NCI-H82 (cell line): Measurements from ENCODE around the gene SUN1.
"Not testable (repeated sequence)": the region's sequence is repeated elsewhere in the genome, so short reads cannot be mapped to it uniquely, and the experiment has no call there.

Source experiments
- DNase-seq: peaks from one replicate; lab custom pipeline; 2025; lab: John Stamatoyannopoulos, UW

SUN1 gene

DNA sequence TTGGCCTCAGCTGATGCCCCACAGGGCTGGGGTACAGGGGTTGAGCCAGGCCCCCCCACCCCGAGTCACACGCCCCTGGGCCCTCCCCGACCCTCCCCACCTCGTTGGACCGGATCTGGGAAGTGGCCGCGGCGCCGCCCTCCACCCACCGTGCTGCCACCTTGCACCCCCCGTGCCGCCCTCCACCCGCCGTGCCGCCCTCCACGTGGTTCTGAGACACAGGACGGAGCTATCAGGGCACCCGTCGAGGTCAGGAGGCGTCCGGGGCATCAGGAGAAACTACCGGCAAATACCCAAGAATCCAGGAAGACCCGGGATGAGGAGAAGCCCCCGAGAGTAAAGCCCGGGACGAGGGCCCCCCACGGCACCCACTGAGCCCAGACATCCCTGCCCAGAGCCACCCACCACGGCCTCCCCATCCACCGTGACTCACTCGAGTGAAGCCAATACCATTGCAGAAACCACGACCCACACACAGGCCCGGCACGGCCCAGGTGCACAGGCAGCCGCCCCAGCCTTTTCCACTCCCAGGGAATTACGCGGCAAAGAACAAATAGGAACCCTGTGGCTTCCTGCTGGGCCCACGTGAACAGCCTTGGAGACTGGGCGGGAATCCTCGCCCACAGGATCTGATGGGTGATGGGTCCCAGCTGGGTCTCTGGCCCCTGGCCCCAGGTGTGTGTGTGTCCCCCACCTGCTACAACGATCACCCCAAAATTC lies 88.2 kb downstream of the SUN1 start:
- DNase-seq: no peak

DNA sequence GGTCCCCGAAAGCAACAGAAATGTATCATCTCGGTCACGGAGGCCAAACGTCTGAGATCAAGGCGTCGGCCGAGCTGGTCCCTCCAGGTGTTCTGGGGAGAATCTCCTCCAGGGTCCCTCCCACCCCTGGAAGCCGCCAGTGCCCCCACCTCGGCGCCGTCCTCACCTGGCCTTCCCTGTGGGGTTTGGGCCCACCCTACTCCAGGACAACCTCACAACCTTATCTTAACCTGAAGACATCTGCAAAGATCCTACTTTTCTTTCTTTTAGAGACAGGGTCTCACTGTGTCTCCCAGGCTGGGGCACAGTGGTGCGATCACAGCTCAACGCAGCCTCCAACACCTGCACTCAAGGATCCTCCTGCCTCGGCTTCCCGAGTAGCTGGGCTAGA lies 88.8 kb downstream of the SUN1 start:
- DNase-seq: no peak

DNA sequence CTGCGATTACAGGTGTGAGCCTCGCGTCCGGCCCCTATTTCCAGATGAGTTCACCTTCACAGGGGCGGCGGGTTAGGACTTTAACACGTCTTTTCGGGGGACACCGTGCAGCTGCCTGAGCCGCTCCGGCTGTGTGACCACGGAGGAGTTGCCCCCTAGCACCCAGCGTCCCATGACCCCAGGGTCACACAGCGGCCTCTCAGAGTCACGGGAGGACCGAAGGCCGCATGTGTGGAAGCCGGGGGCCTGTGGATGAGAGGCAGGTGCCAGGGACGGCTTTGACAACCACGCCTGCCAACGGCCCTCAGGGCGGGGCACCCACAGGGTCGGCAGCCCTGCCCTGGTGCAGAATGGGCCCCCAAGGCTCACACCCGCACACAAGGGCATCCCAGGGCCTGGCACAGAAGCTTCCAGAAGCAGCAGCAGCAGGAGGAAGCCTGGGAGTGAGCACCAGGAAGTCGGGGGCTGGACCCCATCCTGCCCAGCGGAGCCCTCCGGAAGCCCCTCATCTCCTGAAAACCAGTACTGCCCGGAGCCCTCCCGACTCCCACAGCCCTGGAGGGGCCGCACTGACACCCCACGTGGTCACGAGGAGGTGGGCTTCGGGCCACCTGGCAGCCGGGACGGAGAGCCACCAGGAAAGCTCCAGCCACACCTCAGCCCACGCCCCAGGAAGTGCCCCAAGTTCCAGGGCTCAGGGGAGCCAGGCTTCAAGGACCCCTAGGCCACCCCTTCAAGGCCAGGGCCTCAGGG lies 89.5 kb downstream of the SUN1 start:
- no peak for DNase-seq

- DNase-seq: no peak
Measured at GRCh38 chr7:922334-923107, 90.2 kb downstream of the SUN1 start.

GRCh38 chr7:923108-924041 lies 91.1 kb downstream of the SUN1 start:
- DNase-seq: peak; percentile 48

DNA sequence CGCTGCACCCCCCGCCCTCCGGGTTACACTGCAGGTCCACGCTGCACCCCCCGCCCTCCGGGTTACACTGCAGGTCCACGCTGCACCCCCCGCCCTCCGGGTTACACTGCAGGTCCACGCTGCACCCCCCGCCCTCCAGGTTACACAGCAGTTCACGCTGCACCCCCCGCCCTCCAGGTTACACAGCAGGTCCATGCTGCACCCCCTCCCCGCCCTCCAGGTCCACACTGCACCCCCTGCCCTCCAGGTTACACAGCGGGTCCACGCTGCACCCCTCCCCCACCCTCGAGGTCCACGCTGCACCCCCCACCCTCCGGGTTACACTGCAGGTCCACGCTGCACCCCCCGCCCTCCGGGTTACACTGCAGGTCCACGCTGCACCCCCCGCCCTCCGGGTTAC lies 91.8 kb downstream of the SUN1 start:
- DNase-seq: not testable (repeated sequence)
